ENCODE results near the gene WDR27. TPM values are rescaled to one million over a fixed set of nuclear protein-coding genes. Genes with fewer than 3 reads are reported as not detected.
"Not testable (repeated sequence)": the region's sequence is repeated elsewhere in the genome, so short reads cannot be mapped to it uniquely, and the experiment has no call there.

The WDR27 gene
- polyA plus RNA-seq, 1 donor = 73.8 TPM

- no peaks in the 10 kb centered on the region for H3K36me3 ChIP-seq (ENCODE audit: control insufficient read depth, insufficient read depth, low read length)
- no peak for DNase-seq
- no peak overlapping the region for H3K27ac ChIP-seq (ENCODE audit: low read length)
- H3K4me1 ChIP-seq (ENCODE audit: control insufficient read depth, insufficient read depth, low read length) = peaks cover 8% of the 10 kb centered on the region
- H3K27me3 ChIP-seq (ENCODE audit: control insufficient read depth, insufficient read depth, low read length) = no peaks in the 10 kb centered on the region
- WGBS (ENCODE audit: insufficient coverage, low lambda C conversion rate) = no CpG with 5 or more reads among the region's 12 CpGs
- H3K9me3 ChIP-seq (ENCODE audit: control insufficient read depth, low read depth, low read length) = no peaks in the 10 kb centered on the region
- H3K4me3 ChIP-seq (ENCODE audit: low read length) = no peak overlapping the region
Observed at GRCh38 chr6:169450097-169450496, 251.7 kb downstream of the WDR27 start.

- Histone ChIP-seq H3K9me3 (ENCODE audit: control insufficient read depth, low read depth, low read length) (no peaks in the 10 kb centered on the region), H3K4me1 (ENCODE audit: control insufficient read depth, insufficient read depth, low read length) (peaks cover 10% of the 10 kb centered on the region), H3K4me3 (ENCODE audit: low read length) (no peak overlapping the region), H3K27ac (ENCODE audit: low read length) (no peak overlapping the region), H3K36me3 (ENCODE audit: control insufficient read depth, insufficient read depth, low read length) (no peaks in the 10 kb centered on the region), H3K27me3 (ENCODE audit: control insufficient read depth, insufficient read depth, low read length) (no peaks in the 10 kb centered on the region)
- DNase-seq = no peak
- no CpG with 5 or more reads among the region's 6 CpGs for WGBS (ENCODE audit: insufficient coverage, low lambda C conversion rate)
Observed at GRCh38 chr6:169449221-169449620, 252.6 kb downstream of the WDR27 start.

- WGBS (ENCODE audit: insufficient coverage, low lambda C conversion rate) = 100% methylated on average over 1 of the region's 27 CpGs
- H3K4me1 ChIP-seq (ENCODE audit: control insufficient read depth, insufficient read depth, low read length) = peaks cover 10% of the 10 kb centered on the region
- H3K36me3 ChIP-seq (ENCODE audit: control insufficient read depth, insufficient read depth, low read length) = no peaks in the 10 kb centered on the region
- no peaks in the 10 kb centered on the region for H3K27me3 ChIP-seq (ENCODE audit: control insufficient read depth, insufficient read depth, low read length)
- H3K4me3 ChIP-seq (ENCODE audit: low read length) = no peak overlapping the region
- DNase-seq = peak; percentile 55 to 84
- H3K27ac ChIP-seq (ENCODE audit: low read length) = peak overlapping the region; percentile 36
- no peaks in the 10 kb centered on the region for H3K9me3 ChIP-seq (ENCODE audit: control insufficient read depth, low read depth, low read length)
Observed at GRCh38 chr6:169445661-169446581, 255.9 kb downstream of the WDR27 start.

GRCh38 chr6:169445227-169445626 lies 256.6 kb downstream of the WDR27 start:
- DNase-seq = no peak
- WGBS (ENCODE audit: insufficient coverage, low lambda C conversion rate) = no CpG with 5 or more reads among the region's 7 CpGs
- Histone ChIP-seq H3K4me3 (ENCODE audit: low read length) (no peak overlapping the region), H3K4me1 (ENCODE audit: control insufficient read depth, insufficient read depth, low read length) (peaks cover 10% of the 10 kb centered on the region), H3K27me3 (ENCODE audit: control insufficient read depth, insufficient read depth, low read length) (no peaks in the 10 kb centered on the region), H3K9me3 (ENCODE audit: control insufficient read depth, low read depth, low read length) (no peaks in the 10 kb centered on the region), H3K27ac (ENCODE audit: low read length) (peak overlapping the region; percentile 36), H3K36me3 (ENCODE audit: control insufficient read depth, insufficient read depth, low read length) (no peaks in the 10 kb centered on the region)

- no peaks in the 10 kb centered on the region for H3K36me3 ChIP-seq (ENCODE audit: control insufficient read depth, insufficient read depth, low read length)
- no peak overlapping the region for H3K27ac ChIP-seq (ENCODE audit: low read length)
- no peaks in the 10 kb centered on the region for H3K27me3 ChIP-seq (ENCODE audit: control insufficient read depth, insufficient read depth, low read length)
- DNase-seq = no peak
- no peak overlapping the region for H3K4me3 ChIP-seq (ENCODE audit: low read length)
- H3K9me3 ChIP-seq (ENCODE audit: control insufficient read depth, low read depth, low read length) = no peaks in the 10 kb centered on the region
- peaks cover 10% of the 10 kb centered on the region for H3K4me1 ChIP-seq (ENCODE audit: control insufficient read depth, insufficient read depth, low read length)
- WGBS (ENCODE audit: insufficient coverage, low lambda C conversion rate) = 83% methylated on average over 1 of the region's 5 CpGs
Observed at GRCh38 chr6:169441292-169441691, 260.5 kb downstream of the WDR27 start.

- H3K27ac ChIP-seq (ENCODE audit: low read length) = no peak overlapping the region
- H3K4me1 ChIP-seq (ENCODE audit: control insufficient read depth, insufficient read depth, low read length) = no peaks in the 10 kb centered on the region
- no peak overlapping the region for H3K4me3 ChIP-seq (ENCODE audit: low read length)
- no peaks in the 10 kb centered on the region for H3K36me3 ChIP-seq (ENCODE audit: control insufficient read depth, insufficient read depth, low read length)
- no peaks in the 10 kb centered on the region for H3K9me3 ChIP-seq (ENCODE audit: control insufficient read depth, low read depth, low read length)
- WGBS (ENCODE audit: insufficient coverage, low lambda C conversion rate) = no CpG with 5 or more reads among the region's 1 CpG
- DNase-seq = no peak
- no peaks in the 10 kb centered on the region for H3K27me3 ChIP-seq (ENCODE audit: control insufficient read depth, insufficient read depth, low read length)
Observed at GRCh38 chr6:169439710-169440109, 262.1 kb downstream of the WDR27 start.

- H3K9me3 ChIP-seq (ENCODE audit: control insufficient read depth, low read depth, low read length); H3K4me3 ChIP-seq (ENCODE audit: low read length); DNase-seq; H3K27ac ChIP-seq (ENCODE audit: low read length); H3K4me1 ChIP-seq (ENCODE audit: control insufficient read depth, insufficient read depth, low read length); H3K36me3 ChIP-seq (ENCODE audit: control insufficient read depth, insufficient read depth, low read length); H3K27me3 ChIP-seq (ENCODE audit: control insufficient read depth, insufficient read depth, low read length): not testable (repeated sequence)
Observed at GRCh38 chr6:169434554-169434953, 267.3 kb downstream of the WDR27 start.

- H3K9me3 ChIP-seq (ENCODE audit: control insufficient read depth, low read depth, low read length) = peaks cover 24% of the 10 kb centered on the region
- no CpG with 5 or more reads among the region's 11 CpGs for WGBS (ENCODE audit: insufficient coverage, low lambda C conversion rate)
Observed at GRCh38 chr6:169429001-169429400, 272.8 kb downstream of the WDR27 start.

GRCh38 chr6:169428532-169428931 lies 273.3 kb downstream of the WDR27 start:
- WGBS (ENCODE audit: insufficient coverage, low lambda C conversion rate) = no CpG with 5 or more reads among the region's 12 CpGs
- Histone ChIP-seq H3K27me3 (ENCODE audit: control insufficient read depth, insufficient read depth, low read length) (no peaks in the 10 kb centered on the region), H3K27ac (ENCODE audit: low read length) (no peak overlapping the region), H3K36me3 (ENCODE audit: control insufficient read depth, insufficient read depth, low read length) (no peaks in the 10 kb centered on the region), H3K9me3 (ENCODE audit: control insufficient read depth, low read depth, low read length) (peaks cover 24% of the 10 kb centered on the region), H3K4me1 (ENCODE audit: control insufficient read depth, insufficient read depth, low read length) (no peaks in the 10 kb centered on the region), H3K4me3 (ENCODE audit: low read length) (no peak overlapping the region)
- no peak for DNase-seq

More at GRCh38 chr6:169429001-169429400, 272.8 kb downstream of the WDR27 start:
- Histone ChIP-seq H3K4me1 (ENCODE audit: control insufficient read depth, insufficient read depth, low read length) (no peaks in the 10 kb centered on the region), H3K27me3 (ENCODE audit: control insufficient read depth, insufficient read depth, low read length) (no peaks in the 10 kb centered on the region), H3K36me3 (ENCODE audit: control insufficient read depth, insufficient read depth, low read length) (no peaks in the 10 kb centered on the region), H3K4me3 (ENCODE audit: low read length) (no peak overlapping the region), H3K27ac (ENCODE audit: low read length) (no peak overlapping the region)
- DNase-seq = no peak

- H3K27ac ChIP-seq (ENCODE audit: low read length) = peak overlapping the region; percentile 12
- no peaks in the 10 kb centered on the region for H3K36me3 ChIP-seq (ENCODE audit: control insufficient read depth, insufficient read depth, low read length)
- no peaks in the 10 kb centered on the region for H3K27me3 ChIP-seq (ENCODE audit: control insufficient read depth, insufficient read depth, low read length)
- peak; percentile 30 to 37 for DNase-seq
- no peak overlapping the region for H3K4me3 ChIP-seq (ENCODE audit: low read length)
- H3K4me1 ChIP-seq (ENCODE audit: control insufficient read depth, insufficient read depth, low read length) = no peaks in the 10 kb centered on the region
- 40% methylated on average over 1 of the region's 11 CpGs for WGBS (ENCODE audit: insufficient coverage, low lambda C conversion rate)
- peaks cover 24% of the 10 kb centered on the region for H3K9me3 ChIP-seq (ENCODE audit: control insufficient read depth, low read depth, low read length)
Observed at GRCh38 chr6:169427856-169428255, 274.0 kb downstream of the WDR27 start.

- Histone ChIP-seq H3K9me3 (ENCODE audit: control insufficient read depth, low read depth, low read length) (peaks cover 21% of the 10 kb centered on the region), H3K36me3 (ENCODE audit: control insufficient read depth, insufficient read depth, low read length) (no peaks in the 10 kb centered on the region), H3K27ac (ENCODE audit: low read length) (no peak overlapping the region), H3K4me3 (ENCODE audit: low read length) (no peak overlapping the region), H3K27me3 (ENCODE audit: control insufficient read depth, insufficient read depth, low read length) (no peaks in the 10 kb centered on the region), H3K4me1 (ENCODE audit: control insufficient read depth, insufficient read depth, low read length) (peaks cover 4% of the 10 kb centered on the region)
- no CpG with 5 or more reads among the region's 10 CpGs for WGBS (ENCODE audit: insufficient coverage, low lambda C conversion rate)
- no peak for DNase-seq
Observed at GRCh38 chr6:169426611-169427010, 275.2 kb downstream of the WDR27 start.

Data from large intestine (tissue), 3 donors.